ENCODE results near the gene CPSF3. TPM values are rescaled to one million over a fixed set of nuclear protein-coding genes. Genes with fewer than 3 reads are reported as not detected.

CPSF3 gene
- total and polyA plus RNA-seq, 7 experiments from 2014 or later = 18.0 to 47.8 (median 22.2) TPM

DNA sequence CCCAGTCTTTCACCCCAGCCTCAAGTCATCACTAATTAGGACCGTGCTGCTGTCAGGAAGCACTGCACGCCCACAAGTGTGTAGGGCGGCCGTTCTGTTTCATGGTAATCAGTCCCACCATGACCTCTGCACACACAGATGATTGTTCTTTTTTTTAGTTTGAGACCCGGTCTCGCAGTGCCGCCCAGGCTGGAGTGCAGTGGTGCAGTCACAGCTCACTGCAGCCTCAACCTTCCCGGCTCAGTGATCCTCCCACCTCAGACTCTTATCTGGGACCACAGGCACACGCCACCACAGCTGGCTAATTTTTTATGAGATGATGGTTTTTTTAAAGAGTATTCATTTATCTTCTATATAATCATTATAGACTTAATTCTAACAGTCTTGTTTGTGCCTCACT is 49.1 kb downstream of the CPSF3 start:
- no peaks in the 10 kb centered on the region for H3K27me3 Mint-ChIP-seq
- no peaks in the 10 kb centered on the region for H3K27me3 ChIP-seq (ENCODE audit: control insufficient read depth in 2 of 2, insufficient read depth in 2 of 2, low read length in 2 of 2)
- peaks cover 3 to 26% (median 23%) of the 10 kb centered on the region in 5 donors for H3K36me3 Mint-ChIP-seq
- no peak for ATAC-seq
- peaks cover 11 to 18% of the 10 kb centered on the region in 2 donors for H3K4me1 ChIP-seq (ENCODE audit: control insufficient read depth in 2 of 2, insufficient read depth in 2 of 2, low read length in 2 of 2)
- no peaks in the 10 kb centered on the region for H3K9me3 ChIP-seq (ENCODE audit: control insufficient read depth in 2 of 3, low read length in 3 of 3)
- no peak overlapping the region for H3K4me3 ChIP-seq (ENCODE audit: low read length)
- no peak overlapping the region for H3K27ac ChIP-seq (ENCODE audit: low read depth, low read length)
- H3K4me3 Mint-ChIP-seq = peak overlapping the region in 9 of 10 donors; percentile 43 to 84 (median 81)
- H3K27ac Mint-ChIP-seq = peak overlapping the region in 7 of 9 donors; percentile 49 to 90 (median 88)
- H3K9me3 Mint-ChIP-seq = peaks cover 0 to 2% (median 0%) of the 10 kb centered on the region in 11 donors
- intact Hi-C loops (cut with micrococcal nuclease) = loop anchor here (5.0 kb wide), 3 partner anchors 570 to 1685 kb away; partner anchors contain the start of genes KLF11 (in 1 of the 2), RRM2 (in 1 of the 2) and SLC66A3 (in 1 of the 2)
- ChIA-PET CTCF (no interaction called here), POLR2A (interaction anchor here (0.7 to 3.8 kb wide), 5 partner anchors 41 to 159 kb away, joined by 3 to 23 read pairs (median 4); partner anchors contain the start of genes ADAM17 and YWHAQ)
- H3K4me1 Mint-ChIP-seq = peaks cover 18 to 39% (median 31%) of the 10 kb centered on the region in 7 donors
- DNase-seq = no peak
- peaks cover 0 to 17% (median 0%) of the 10 kb centered on the region in 3 experiments for H3K36me3 ChIP-seq (ENCODE audit: control insufficient read depth in 2 of 3, insufficient read depth in 3 of 3, low read length in 3 of 3)

DNA sequence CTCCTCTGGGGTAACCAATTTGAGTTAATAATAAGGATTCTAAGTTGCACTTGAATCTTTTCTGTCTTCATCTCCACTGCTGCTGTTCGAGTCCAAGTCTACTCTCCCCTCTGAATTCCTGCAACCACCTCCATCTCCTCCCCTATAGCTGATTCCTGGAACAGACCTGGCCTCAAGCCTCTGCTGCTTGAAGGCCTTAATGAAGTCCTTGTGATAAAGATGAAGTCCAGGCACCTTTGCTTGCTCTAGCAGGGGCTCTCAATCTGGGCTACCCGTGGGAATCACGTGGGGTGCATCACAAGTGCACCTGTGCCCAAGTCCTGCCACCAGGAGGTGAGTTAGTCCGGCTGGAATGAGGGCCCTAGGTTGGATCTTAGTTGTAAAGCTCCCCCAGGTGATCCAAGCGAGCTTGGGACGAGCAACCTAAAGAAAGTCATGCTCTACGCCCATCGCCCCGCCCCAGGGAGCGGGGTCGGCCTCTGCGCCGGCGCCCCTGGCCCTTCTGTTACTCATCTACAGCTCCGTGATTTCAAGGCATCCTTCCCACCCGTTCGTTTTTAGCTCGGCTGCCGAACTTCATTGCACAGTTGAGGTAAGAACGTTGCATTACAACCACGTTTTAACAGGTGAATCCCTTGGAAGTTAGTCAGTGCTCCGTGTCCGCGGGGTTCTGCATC is 50.0 kb downstream of the CPSF3 start:
- peak overlapping the region; percentile 95 for H3K27ac ChIP-seq (ENCODE audit: low read depth, low read length)
- no peaks in the 10 kb centered on the region for H3K27me3 Mint-ChIP-seq
- peak overlapping the region; percentile 81 to 89 (median 83) for H3K4me3 Mint-ChIP-seq
- H3K4me1 Mint-ChIP-seq = peaks cover 19 to 44% (median 40%) of the 10 kb centered on the region in 7 donors
- ATAC-seq (peak; percentile 14), DNase-seq (peak in 1 of 9 donors; percentile 47)
- CTCF ChIA-PET = no interaction called here
- peaks cover 0 to 2% (median 0%) of the 10 kb centered on the region in 11 donors for H3K9me3 Mint-ChIP-seq
- no peaks in the 10 kb centered on the region for H3K27me3 ChIP-seq (ENCODE audit: control insufficient read depth in 2 of 2, insufficient read depth in 2 of 2, low read length in 2 of 2)
- POLR2A ChIA-PET = interaction anchor here (0.7 to 3.8 kb wide), 11 partner anchors 11 to 370 kb away, joined by 3 to 23 read pairs (median 4); partner anchors contain the start of genes ADAM17, CPSF3, ITGB1BP1 and TAF1B
- peaks cover 5 to 26% (median 21%) of the 10 kb centered on the region in 5 donors for H3K36me3 Mint-ChIP-seq
- no peaks in the 10 kb centered on the region for H3K9me3 ChIP-seq (ENCODE audit: control insufficient read depth in 2 of 3, low read length in 3 of 3)
- H3K36me3 ChIP-seq (ENCODE audit: control insufficient read depth in 2 of 3, insufficient read depth in 3 of 3, low read length in 3 of 3) = peaks cover 0 to 14% (median 0%) of the 10 kb centered on the region in 3 experiments
- peaks cover 11 to 21% of the 10 kb centered on the region in 2 donors for H3K4me1 ChIP-seq (ENCODE audit: control insufficient read depth in 2 of 2, insufficient read depth in 2 of 2, low read length in 2 of 2)
- intact Hi-C loops (cut with micrococcal nuclease) = loop anchor here (5.0 kb wide), 3 partner anchors 569 to 1684 kb away; partner anchors contain the start of genes KLF11 (in 1 of the 2), RRM2 (in 1 of the 2) and SLC66A3 (in 1 of the 2)
- H3K4me3 ChIP-seq (ENCODE audit: low read length) = peak overlapping the region; percentile 82
- peak overlapping the region; percentile 83 to 95 (median 88) for H3K27ac Mint-ChIP-seq

DNA sequence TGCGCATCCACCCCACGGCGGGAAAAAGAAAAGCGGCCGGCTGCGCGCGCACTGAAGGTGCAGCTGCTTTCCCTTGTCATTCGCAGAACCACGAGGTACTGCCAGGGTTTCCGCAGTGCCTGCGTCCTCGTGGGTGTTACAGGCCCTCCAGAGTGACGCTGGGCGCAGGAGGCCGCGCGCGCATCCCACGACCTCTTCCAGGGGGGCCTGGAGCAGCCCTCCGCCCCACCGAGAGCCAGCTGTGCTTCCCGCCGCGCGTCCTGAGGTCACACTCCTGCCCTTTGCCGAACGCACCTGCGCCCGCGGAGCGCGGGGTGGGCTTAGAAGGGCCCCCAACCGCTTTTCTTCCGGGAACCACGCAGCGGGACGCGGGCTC is 50.5 kb downstream of the CPSF3 start:
- peaks cover 0 to 2% (median 0%) of the 10 kb centered on the region in 11 donors for H3K9me3 Mint-ChIP-seq
- H3K4me1 Mint-ChIP-seq = peaks cover 20 to 49% (median 45%) of the 10 kb centered on the region in 7 donors
- H3K9me3 ChIP-seq (ENCODE audit: control insufficient read depth in 2 of 3, low read length in 3 of 3) = no peaks in the 10 kb centered on the region
- peaks cover 7 to 28% (median 21%) of the 10 kb centered on the region in 5 donors for H3K36me3 Mint-ChIP-seq
- peak overlapping the region; percentile 81 to 89 (median 83) for H3K4me3 Mint-ChIP-seq
- ChIA-PET POLR2A (interaction anchor here (0.8 to 3.8 kb wide), 9 partner anchors 10 to 369 kb away, joined by 3 to 23 read pairs (median 4); partner anchors contain the start of genes ADAM17, CPSF3, ITGB1BP1 and TAF1B), CTCF (no interaction called here)
- intact Hi-C loops (cut with micrococcal nuclease) = loop anchor here (1.0 to 5.0 kb wide), 11 partner anchors 12 to 1683 kb away; partner anchors contain the start of genes CPSF3 (in 2 of the 2), ITGB1BP1 (in 2 of the 2), ADAM17 (in 1 of the 2) and KLF11 (in 1 of the 2)
- H3K27ac ChIP-seq (ENCODE audit: low read depth, low read length) = peak overlapping the region; percentile 95
- peak; percentile 82 for ATAC-seq
- H3K27ac Mint-ChIP-seq = peak overlapping the region; percentile 83 to 95 (median 88)
- H3K27me3 ChIP-seq (ENCODE audit: control insufficient read depth in 2 of 2, insufficient read depth in 2 of 2, low read length in 2 of 2) = no peaks in the 10 kb centered on the region
- H3K36me3 ChIP-seq (ENCODE audit: control insufficient read depth in 2 of 3, insufficient read depth in 3 of 3, low read length in 3 of 3) = peaks cover 0 to 13% (median 0%) of the 10 kb centered on the region in 3 experiments
- H3K27me3 Mint-ChIP-seq = no peaks in the 10 kb centered on the region
- H3K4me1 ChIP-seq (ENCODE audit: control insufficient read depth in 2 of 2, insufficient read depth in 2 of 2, low read length in 2 of 2) = peaks cover 11 to 21% of the 10 kb centered on the region in 2 donors
- peak in 7 of 9 donors; percentile 49 to 80 (median 75) for DNase-seq
- H3K4me3 ChIP-seq (ENCODE audit: low read length) = peak overlapping the region; percentile 82

DNA sequence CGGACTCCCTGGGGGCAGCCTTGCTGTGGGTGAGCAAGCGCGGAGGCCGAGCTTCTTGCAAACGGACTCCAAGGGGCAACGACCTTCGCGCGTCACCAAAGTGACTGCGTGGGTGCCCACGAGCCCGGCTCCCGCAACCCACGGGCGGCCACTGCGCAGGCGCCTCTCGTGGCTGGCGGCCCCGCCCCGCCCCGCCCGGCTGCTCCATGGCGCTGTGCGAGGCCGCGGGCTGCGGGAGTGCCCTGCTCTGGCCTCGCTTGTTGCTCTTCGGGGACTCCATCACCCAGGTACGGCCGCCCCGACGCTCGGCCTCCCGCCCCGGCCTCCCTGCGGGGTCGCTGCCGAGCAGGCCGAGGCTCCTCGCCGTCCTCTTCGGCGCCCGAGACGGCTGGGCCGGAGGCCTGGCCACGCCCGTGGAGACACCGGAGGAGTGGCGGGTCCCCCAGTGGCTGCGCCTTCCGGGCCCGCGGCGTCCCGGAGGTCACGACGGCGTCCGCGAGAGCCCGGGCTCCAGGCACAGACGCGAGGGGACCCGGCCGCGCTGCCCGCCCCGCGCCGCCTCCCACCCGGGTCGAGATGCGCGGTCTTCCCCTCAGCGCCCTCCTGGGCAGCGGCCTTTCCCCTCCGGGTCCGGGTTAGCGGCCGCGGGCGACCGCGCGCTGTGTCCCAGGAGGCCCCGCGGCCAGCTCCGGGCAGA is 51.1 kb downstream of the CPSF3 start, which contains the start of gene IAH1:
TSS of gene IAH1 (plus strand) at position 191 of the 697 bp plus-strand sequence. CDS start at position 207, 16 bp downstream.
- peaks cover 11 to 21% of the 10 kb centered on the region in 2 donors for H3K4me1 ChIP-seq (ENCODE audit: control insufficient read depth in 2 of 2, insufficient read depth in 2 of 2, low read length in 2 of 2)
- intact Hi-C loops (cut with micrococcal nuclease) = loop anchor here (1.0 to 5.0 kb wide), 13 partner anchors 12 to 1683 kb away; partner anchors contain the start of genes ADAM17 (in 2 of the 2), CPSF3 (in 2 of the 2), ITGB1BP1 (in 2 of the 2) and KLF11 (in 1 of the 2)
- ChIA-PET CTCF (interaction anchor here (0.6 to 0.8 kb wide), 2 partner anchors 16 to 71 kb away, joined by 3 read pairs; no protein-coding TSS in a partner anchor), POLR2A (interaction anchor here (0.8 to 3.8 kb wide), 10 partner anchors 11 to 369 kb away, joined by 3 to 23 read pairs (median 5); partner anchors contain the start of genes ADAM17, CPSF3, ITGB1BP1 and TAF1B)
- peaks cover 0 to 8% (median 0%) of the 10 kb centered on the region in 3 experiments for H3K36me3 ChIP-seq (ENCODE audit: control insufficient read depth in 2 of 3, insufficient read depth in 3 of 3, low read length in 3 of 3)
- no peaks in the 10 kb centered on the region for H3K27me3 ChIP-seq (ENCODE audit: control insufficient read depth in 2 of 2, insufficient read depth in 2 of 2, low read length in 2 of 2)
- Mint-ChIP-seq H3K27me3 (no peaks in the 10 kb centered on the region), H3K9me3 (peaks cover 0 to 2% (median 0%) of the 10 kb centered on the region in 11 donors), H3K36me3 (peaks cover 7 to 32% (median 21%) of the 10 kb centered on the region in 5 donors), H3K4me1 (peaks cover 20 to 53% (median 45%) of the 10 kb centered on the region in 7 donors), H3K27ac (peak within 1 kb of the TSS; percentile 83 to 95 (median 88)), H3K4me3 (peak within 1 kb of the TSS; percentile 81 to 89 (median 84))
- H3K27ac ChIP-seq (ENCODE audit: low read depth, low read length) = peak within 1 kb of the TSS; percentile 95
- ATAC-seq (peak; percentile 89), DNase-seq (peak in 8 of 9 donors; percentile 66 to 81 (median 78))
- H3K9me3 ChIP-seq (ENCODE audit: control insufficient read depth in 2 of 3, low read length in 3 of 3) = no peaks in the 10 kb centered on the region
- peak within 1 kb of the TSS; percentile 82 for H3K4me3 ChIP-seq (ENCODE audit: low read length)

DNA sequence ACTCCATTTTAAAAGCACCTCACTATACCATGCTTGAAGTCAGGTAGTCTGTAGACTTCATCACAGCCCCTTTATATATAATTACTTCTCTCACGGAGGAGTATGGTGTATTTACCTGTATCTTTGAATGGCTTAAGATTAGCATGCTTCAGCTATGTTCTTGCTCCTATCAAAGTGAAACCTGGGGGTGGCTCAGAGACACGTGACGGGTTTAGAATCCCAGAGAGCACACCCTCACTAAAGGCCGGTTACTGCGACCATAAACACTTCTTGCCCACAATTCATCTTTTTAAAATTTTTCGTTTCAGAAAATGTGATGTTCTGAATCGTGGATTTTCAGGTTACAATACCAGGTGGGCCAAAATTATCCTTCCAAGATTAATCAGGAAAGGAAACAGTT is 54.5 kb downstream of the CPSF3 start:
- Mint-ChIP-seq H3K9me3 (peaks cover 0 to 2% (median 0%) of the 10 kb centered on the region in 11 donors), H3K4me1 (peaks cover 26 to 55% (median 48%) of the 10 kb centered on the region in 7 donors), H3K36me3 (peaks cover 7 to 35% (median 13%) of the 10 kb centered on the region in 5 donors), H3K27me3 (no peaks in the 10 kb centered on the region), H3K27ac (peak overlapping the region in 6 of 9 donors; percentile 29 to 81 (median 45)), H3K4me3 (peak overlapping the region in 1 of 10 donors; percentile 21)
- ATAC-seq = no peak
- Histone ChIP-seq H3K9me3 (ENCODE audit: control insufficient read depth in 2 of 3, low read length in 3 of 3) (no peaks in the 10 kb centered on the region), H3K27me3 (ENCODE audit: control insufficient read depth in 2 of 2, insufficient read depth in 2 of 2, low read length in 2 of 2) (no peaks in the 10 kb centered on the region), H3K4me1 (ENCODE audit: control insufficient read depth in 2 of 2, insufficient read depth in 2 of 2, low read length in 2 of 2) (peaks cover 10 to 21% of the 10 kb centered on the region in 2 donors), H3K36me3 (ENCODE audit: control insufficient read depth in 2 of 3, insufficient read depth in 3 of 3, low read length in 3 of 3) (peaks cover 0 to 32% (median 8%) of the 10 kb centered on the region in 3 experiments), H3K27ac (ENCODE audit: low read depth, low read length) (peak overlapping the region; percentile 1), H3K4me3 (ENCODE audit: low read length) (no peak overlapping the region)
- intact Hi-C loops (cut with micrococcal nuclease) = loop anchor here in 1 of 2 donors (5.0 kb wide), 2 partner anchors 259 to 476 kb away; partner anchors contain the start of gene MBOAT2
- ChIA-PET CTCF (no interaction called here), POLR2A (no interaction called here)
- no peak for DNase-seq
